HG03196 (cell line): ENCODE measurements around the gene C21orf58.
A peak's percentile ranks its signal among the peaks of the same experiment; 100 is the strongest.
"Not testable (repeated sequence)": the region's sequence is repeated elsewhere in the genome, so short reads cannot be mapped to it uniquely, and the experiment has no call there.

Source experiments
- ATAC-seq: cut with Tn5 transposase; IDR thresholded peaks from one replicate; pipeline ENCODE4 v1.9.1; 2021; ENCODE audit not compliant: unreplicated experiment

The C21orf58 gene

DNA sequence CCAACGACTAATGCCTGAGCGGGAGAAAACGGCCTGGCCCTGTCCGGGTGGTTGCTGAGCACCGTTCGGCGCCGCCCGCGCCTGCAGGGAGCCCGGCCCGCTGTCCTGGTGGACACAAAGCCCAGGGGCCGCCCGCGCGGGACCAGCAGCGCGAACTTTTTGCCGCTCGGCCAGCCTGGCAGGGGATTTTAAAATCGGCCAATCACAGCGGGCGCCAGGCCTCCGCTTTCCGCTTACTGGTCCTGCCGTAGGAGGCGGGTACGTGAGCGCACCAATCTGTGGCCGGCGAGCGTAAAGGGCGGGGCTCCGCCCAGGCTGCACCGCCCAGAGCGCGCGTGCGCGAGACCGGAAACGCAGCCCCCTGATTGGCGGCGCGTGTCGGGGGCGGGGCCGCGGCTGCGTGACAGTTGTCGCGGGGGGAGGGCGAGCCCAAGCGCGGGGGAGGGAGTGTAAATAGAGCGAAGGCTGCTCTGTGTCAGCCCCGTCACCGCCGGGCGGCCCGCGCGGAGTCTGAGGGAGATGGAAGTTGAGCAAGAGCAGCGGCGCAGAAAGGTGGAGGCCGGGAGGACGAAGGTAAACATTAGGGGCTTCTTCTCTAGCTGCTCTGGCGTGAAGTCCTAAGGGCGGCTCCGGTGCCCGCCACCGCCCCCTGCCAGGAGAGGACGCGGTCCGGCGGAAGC is at the start of gene C21orf58, which contains the start of gene PCNT:
C21orf58 (minus strand) TSS at position 161 of the 680 bp plus-strand sequence. CDS start 1,132 bp downstream, outside the sequence.
PCNT (plus strand) TSS at position 447 of the 680 bp plus-strand sequence; CDS start at position 520, 73 bp downstream.
- ATAC-seq = peak; percentile 75

DNA sequence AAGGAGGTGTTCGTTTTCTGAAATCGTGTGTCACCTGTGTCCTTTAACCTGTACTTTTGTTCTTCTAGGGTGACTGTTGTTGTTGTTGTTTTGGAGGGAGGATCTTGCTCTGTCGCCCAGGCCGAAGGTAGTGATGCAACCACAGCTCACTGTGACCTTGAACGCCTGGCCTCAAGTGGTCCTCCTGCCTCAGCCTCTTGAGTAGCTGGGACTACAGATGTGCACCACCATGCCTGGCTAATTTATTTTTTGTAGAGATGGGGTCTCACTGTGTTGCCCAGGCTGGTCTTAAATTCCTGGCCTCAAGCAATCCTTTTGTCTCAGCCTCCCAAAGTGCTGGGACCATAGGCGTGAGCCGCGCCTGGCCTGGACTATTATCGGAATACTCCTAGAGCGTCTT is 49.3 kb upstream of the C21orf58 start:
- not testable (repeated sequence) for ATAC-seq

DNA sequence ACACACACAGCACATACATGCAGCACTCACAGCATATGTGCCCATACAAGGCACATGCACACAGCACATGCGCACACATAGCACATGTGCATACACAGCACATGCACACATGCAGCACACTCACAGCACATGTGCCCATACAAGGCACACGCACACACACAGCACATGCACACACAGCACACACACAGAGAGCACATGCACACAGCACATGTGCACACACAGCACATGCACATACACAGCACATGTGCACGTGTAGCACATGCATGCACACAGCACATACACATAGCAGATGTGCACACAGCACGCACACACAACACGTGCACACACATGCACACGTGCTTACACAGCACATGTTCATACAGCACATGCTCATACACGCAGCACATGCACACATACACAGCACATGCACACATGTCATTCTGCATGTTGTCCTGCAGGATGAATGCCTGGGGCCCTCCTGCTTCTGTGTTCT is 48.4 kb upstream of the C21orf58 start:
- no peak for ATAC-seq

DNA sequence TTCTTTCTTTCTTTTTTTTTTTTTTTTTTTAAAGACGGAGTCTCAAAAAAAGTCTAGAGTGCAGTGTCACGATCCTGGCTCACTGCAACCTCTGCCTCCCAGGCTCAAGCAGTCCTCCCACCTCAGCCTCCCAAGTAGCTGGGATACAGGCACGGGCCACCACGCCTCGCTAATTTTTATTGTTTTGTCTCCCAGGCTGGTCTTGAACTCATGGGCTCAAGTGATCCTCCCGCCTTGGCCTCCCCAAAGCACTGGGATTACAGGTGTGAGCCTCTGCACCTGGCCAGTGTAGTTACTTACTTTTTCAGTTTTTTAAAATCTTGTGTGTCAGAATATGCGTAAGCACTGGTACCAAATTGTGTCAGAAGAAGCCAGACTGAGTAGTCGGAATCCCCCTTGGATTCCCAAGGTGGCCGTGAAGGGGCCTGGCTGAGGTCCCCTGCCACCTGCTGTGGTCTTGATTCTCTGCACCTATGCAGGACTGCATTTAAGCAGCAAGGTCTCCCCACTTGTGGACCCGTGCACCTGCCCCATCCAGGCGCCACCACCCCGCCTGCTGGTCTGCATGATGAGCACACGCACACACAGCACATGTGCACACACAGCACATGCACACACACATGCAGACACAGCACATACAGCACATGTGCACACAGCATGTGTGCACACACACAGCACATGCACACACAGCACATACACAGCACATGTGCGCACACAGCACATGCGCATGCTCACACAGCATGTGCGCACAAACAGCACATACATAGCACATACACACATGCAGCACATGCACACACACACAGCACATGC is 47.7 kb upstream of the C21orf58 start:
- ATAC-seq = no peak

DNA sequence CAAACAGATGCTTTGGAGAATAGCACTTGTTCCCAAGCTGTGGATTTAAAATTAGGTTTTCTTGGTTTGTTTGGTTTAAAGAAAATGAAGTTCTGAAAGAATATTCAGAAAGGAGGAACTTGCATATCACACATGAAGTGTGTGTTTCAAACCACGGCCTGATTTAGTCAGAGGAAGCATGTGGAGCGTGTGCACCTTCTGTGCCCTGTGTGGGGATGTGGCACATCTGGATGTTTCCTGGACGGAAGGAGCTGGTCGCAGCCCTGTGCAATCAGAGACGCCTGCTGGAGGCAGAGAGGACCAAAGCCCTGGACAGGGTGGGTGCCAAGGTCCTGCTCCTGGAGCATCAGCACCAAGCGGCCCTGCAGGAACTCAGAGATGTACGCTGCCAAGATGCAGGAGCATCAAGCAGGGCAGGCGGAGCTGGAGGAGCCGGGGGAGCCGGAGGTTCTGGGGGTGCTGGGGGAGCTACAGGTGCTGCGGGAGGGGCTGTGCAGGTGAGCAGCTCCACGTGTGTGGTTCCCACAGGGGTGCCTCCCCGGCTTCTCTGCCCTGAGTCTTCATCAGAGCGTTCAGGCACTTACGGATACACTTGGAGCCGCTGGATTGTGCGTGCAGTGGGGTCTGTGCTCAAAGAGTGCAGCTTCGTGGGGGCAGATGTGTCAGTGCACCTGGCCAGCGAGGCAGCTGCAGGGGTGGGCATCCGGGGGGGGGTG is 46.0 kb upstream of the C21orf58 start:
- ATAC-seq = no peak

DNA sequence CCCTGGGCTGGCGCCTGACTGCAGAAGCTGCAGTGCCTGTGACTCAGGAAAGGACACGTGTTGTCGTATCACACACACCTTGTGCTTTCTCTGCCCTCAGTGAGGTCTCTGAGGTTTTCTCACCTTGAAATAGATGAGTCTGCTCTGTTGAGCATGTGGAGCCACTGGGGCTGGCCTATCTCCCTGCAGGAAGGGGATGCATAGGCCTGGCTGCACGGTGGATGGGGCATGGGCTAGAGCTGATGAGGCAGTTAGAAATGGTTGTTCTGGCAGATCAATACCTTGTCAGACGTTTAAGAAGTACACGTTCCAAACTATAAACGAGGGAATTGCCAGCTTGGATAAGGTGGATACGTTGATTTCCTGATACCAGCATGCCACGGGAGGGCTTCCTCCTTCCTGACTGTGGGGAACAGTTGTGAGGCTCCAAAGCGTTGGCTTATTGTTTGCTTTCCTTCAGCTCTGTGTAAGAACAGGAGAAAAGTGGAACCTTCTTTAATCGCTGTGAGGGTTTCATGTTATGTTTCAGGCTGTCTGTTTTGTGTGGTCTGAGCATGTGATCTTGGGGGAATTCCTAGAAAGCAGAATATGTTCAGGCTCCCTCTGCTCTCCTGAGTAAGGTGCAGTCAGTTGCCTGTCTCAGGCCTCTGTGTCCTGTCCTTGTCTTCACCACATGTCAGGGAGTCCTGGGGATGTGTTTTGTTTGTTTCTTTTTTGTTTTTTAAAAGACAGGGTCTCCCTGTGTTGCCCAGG is 45.0 kb upstream of the C21orf58 start:
- ATAC-seq = peak; percentile 47

DNA sequence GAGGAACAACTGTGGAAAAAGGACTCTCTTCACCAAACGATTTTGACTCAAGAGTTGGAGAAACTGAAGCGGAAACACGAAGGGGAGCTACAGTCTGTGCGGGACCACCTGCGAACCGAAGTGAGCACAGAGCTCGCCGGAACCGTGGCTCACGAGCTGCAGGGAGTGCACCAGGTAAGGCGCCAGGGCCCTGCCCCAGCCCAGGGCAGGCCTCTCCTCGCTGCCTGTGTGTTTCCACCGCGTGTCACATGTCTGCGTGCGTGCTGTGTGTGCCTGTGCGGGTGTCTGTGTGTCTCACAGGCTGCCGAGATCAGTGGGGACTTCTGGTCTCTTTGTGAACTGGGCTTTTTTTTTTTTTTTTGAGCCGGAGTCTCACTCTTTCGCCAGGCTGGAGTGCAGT is 43.3 kb upstream of the C21orf58 start:
- no peak for ATAC-seq

DNA sequence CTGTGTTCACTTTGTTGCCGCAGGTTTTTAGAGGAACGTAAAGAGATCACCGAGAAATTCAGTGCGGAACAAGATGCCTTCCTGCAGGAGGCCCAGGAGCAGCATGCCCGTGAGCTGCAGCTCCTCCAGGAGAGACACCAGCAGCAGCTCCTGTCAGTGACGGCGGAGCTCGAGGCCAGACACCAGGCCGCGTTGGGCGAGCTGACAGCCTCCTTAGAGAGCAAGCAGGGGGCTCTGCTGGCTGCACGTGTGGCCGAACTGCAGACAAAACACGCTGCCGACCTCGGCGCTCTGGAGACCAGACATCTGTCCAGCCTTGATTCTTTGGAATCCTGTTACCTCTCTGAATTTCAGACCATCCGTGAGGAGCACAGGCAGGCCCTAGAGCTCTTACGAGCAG is 42.9 kb upstream of the C21orf58 start:
- no peak for ATAC-seq

DNA sequence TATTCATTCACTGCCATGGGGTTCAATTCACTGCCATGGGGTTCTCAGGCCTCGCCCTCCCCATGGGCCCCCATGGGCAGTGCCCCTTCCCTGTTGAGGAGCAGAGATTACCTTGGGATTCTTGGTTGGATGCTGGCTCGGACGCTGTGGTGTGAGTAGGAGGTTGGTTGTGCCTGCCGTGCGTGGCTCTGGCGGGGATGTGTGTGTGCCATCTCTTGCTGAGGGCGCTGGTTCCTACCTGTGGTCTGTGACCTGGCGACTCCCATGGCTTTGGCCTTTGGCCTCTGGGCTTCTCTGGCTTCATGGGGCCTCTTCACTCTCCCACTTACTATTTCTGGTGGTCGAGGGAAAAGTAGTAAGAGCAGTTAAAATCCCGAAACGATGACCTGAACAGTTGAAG is 42.4 kb upstream of the C21orf58 start:
- ATAC-seq = no peak

DNA sequence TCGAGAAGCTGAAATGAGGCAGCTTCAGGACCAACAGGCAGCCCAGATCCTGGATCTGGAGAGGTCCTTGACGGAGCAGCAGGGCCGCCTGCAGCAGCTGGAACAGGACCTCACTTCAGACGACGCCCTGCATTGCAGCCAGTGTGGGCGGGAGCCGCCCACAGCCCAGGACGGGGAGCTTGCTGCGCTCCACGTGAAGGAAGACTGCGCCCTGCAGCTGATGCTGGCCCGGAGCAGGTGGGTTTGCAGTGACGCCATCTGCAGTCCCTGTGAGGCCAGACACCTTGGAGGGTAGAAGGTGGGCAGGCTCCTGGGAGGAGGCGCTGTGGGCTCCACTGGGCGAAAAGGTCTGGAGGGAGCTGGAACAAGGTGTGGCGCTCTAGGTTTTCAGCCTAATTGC is 40.0 kb upstream of the C21orf58 start:
- no peak for ATAC-seq

DNA sequence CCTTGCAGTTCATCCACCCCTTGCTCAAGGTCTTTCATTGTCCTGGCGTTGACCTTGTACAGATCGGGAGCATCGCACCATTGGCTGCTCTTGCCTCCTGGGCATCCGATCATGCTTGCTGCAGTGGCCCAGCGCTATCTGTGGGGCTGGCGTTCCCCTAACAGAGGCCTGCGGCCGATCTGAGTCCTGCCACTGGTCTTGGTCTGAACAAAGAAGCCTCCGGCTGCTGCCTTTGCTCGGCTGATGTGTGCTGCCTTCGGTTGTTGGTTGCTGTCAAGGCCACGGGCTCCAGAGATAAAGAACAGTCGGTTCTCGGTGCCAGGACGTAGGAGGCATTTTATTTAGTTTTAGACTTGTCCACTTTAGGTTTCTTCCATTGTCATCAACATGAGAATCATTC is 39.3 kb upstream of the C21orf58 start:
- ATAC-seq = no peak

DNA sequence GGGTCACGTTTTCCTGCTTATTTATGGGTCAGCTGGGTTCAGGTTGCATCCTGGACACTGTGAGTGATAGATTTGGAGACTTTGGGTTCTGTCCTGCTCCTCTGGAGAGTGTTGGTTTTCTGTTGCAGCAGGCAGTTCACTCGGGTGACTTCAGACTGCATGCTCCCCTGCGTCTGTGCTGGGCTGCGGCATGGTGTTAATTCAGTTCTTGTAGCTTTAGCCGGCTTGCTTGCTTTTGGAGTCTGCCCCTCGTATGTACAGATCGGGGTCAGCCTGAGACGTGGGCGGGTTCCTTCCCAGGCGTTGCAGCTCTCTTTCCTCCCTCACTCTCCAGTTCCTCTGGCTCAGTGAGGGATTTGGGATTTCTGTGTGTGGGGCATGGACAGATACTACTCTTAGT is 38.3 kb upstream of the C21orf58 start:
- ATAC-seq = no peak

DNA sequence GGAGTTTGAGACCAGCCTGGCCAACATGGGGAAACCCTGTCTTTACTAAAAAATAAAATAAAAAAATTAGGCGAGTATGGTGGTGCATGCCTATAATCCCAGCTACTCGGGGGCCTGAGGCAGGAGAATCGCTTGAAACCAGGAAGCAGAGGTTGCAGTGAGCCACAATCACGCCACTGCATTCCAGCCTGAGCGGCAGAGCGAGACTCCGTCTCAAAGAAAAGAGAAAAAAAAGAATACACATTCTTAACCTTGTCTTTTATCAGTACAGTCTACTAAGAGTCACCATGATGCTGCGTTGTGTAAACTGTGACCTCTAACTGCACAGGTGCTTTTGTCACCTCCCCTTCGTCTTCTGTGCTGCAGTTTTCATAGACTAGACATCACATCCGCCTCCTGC is 37.5 kb upstream of the C21orf58 start:
- ATAC-seq = no peak

DNA sequence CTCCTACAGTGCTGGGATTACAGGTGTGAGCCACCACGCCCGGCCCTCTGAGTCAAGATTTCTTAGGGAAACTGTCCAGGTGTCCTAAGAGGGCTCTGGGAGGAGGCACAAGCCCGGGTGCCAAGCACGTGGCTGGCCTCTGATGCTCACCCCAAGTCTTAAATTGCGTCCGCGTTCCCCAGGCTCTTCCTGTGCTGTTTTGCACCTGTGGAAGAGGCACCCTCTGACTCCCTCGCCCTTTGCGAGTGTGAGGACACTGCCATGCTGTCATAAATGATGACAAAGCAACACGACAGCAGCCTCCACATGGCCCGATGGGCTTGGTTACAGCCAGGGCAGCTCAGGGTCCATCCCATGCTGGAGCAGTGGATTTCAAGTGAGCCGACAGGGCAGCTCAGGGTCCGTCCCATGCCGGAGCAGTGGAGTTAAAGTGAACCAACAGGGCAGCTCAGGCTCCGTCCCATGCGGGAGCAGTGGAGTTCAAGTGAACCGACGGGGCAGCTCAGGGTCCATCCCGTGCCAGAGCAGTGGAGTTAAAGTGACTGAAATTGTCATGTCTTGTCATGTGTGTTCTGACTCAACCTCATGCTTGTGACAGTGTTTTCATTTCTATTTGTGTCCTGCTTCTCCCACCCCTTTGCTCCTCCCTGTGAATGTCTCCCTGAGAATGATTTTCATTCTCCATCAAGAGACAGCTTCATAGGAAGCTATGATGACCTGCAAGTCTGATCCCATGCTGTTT is 34.2 kb upstream of the C21orf58 start:
- ATAC-seq = no peak

DNA sequence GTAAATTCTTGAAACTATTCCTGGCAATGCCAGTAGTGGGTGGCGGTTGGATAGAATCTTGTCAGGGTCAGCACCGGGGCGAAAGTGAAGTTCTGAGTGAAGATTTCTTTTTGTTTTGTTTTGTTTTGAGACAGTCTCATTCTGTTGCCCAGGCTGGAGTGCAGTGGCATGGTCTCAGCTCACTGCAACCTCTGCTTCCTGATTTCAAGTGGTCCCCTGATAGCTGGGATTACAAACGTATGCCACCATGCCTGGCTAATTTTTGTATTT is 33.6 kb upstream of the C21orf58 start:
- no peak for ATAC-seq

DNA sequence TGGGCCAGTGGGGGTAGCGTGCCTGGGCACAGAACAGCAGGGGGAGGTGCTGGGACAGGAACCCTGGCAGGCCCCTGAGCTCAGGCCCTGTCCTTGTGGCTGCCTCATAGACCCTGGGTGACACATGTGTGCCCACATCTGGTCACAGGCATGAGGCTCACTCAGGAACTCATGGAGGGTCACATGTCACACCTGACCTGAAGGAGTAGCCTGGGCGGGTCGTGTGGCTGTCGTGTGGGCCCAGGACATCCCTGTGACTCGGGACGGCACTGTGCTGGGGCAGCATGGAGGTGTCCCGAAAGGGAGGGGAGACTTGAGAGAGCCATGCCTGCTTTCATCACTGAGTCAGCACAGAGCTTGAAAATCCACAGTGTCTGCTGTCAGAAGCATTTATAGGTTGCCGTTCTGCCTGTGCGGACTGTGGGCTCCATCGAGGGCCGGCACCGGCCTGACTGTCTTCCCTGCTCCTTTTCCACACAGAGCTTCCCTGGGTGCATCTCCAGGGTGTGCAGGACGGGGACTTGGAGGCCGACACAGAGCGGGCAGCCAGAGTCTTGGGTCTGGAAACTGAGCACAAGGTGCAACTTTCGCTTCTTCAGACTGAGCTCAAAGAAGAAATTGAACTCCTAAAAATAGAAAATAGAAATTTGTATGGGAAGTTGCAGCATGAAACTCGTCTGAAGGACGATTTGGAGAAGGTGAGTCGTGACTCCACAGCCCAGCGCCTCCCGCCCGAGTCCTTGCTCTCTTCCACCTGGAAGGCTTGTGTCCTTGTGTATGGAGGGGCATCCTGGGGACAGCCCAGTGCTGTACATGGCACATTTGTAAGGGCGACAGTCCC is 33.0 kb upstream of the C21orf58 start:
- ATAC-seq = no peak

DNA sequence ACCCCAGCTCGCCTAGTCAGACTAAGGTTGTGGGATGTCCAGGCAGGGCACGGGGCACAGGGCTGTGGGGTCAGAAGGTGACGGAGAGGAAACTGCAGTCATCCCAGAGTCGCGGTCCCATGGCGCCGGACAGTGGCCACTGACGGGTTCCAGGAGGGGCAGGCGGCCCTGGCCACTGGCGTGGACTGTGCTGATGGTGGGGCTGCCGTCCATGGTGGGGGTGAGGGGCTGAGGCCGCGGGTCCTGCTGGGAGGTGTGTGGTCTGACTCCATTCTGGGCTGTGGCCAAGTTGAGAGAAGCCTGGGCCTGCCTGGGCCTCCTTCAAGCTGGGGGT is 32.3 kb upstream of the C21orf58 start:
- no peak for ATAC-seq

DNA sequence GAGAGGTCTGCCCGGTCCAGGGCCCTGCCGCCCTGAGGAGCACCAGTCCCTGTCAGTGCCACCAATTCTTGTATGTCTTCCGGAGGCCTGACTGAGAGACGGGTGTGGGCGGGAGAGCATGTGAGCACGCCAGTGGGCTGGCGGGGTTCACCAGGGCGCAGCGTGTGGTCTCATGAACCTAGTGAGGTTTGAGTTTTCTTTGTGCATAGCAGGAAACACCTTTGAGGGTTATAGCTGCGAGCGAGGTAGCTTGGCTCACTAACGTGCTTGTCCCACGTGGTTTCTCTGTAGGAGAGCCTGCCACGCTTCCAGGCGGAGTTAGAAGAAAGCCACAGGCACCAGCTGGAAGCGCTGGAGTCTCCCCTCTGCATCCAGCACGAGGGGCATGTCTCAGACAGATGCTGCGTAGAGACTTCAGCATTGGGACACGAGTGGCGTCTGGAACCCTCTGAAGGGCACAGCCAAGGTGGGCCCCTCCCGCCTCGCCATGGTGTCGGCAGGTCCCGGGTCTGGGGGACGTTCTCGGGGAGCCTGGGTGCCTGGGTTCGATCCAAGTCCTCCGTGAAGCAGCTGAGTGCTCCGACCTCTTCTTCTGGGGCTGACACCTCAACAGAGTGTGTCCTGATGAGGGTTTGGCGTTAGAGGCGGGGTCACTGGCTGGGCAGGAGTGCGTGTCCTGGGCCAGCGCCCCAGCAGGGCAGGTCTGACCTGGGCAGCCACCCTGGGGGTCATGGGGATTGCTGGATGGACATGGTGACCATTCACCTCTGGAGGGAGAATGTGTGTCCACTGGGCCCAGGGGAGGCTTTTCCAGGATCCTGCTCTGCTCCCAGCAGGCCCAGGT is 31.7 kb upstream of the C21orf58 start:
- no peak for ATAC-seq

DNA sequence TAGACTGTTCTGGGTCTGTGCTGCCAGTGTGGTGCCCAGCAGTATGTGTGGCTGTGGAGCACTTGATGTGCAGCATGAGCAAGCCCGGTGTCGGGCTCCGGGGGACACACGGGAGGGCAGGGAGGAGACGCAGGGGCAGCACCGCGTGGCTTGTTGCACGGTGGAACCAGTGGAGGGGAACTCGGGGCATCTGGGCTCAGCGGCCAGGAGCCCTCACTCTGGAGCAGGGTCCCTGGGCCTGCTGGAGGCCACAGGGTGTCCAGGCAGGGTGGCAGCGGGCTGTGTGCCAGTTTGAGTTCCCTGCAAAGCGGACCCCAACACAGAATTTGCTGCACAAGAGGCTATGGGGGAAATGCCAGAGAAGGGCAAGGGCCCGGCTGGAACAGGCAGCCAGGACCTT is 30.8 kb upstream of the C21orf58 start:
- ATAC-seq = no peak
